Heart left ventricle (tissue), 16 donors: Measurements from ENCODE around the gene PROP1. TPM values are rescaled to one million over a fixed set of nuclear protein-coding genes. Genes with fewer than 3 reads are reported as not detected.
"Not testable (repeated sequence)": the region's sequence is repeated elsewhere in the genome, so short reads cannot be mapped to it uniquely, and the experiment has no call there.

Source experiments
- ATAC-seq, 4 donors: fragments of 200-7000 bp; cut with Tn5 transposase; one replicate each; pipeline ENCODE4 v1.9.1; 2020 to 2022; ENCODE audit warnings: moderate library complexity in 4 of 4, mild to moderate bottlenecking in 3 of 4, moderate number of reproducible peaks in 1 of 4
- DNase-seq, 5 donors: peaks; one replicate each; pipeline ENCODE4 v3.0.0-alpha.2; 2020
- H3K27ac ChIP-seq, 12 donors: fragments of 200-600 bp; sonication (generic) in 4 of 12; one replicate each; pipeline versions ENCODE4 v1.5.0 to v1.8.0; 2016 to 2022; ENCODE audit warnings: mild to moderate bottlenecking in 2 of 12
- H3K27me3 ChIP-seq, 9 donors: fragments of 200-600 bp; sonication (generic) in 2 of 9; one replicate each; pipeline versions ENCODE4 v1.5.1 to v1.8.0; 2016 to 2022; ENCODE audit warnings: mild to moderate bottlenecking in 3 of 9
- H3K36me3 ChIP-seq, 9 donors: fragments of 200-600 bp; sonication (generic) in 2 of 9; one replicate each; pipeline versions ENCODE4 v1.5.0 to v1.8.0; 2018 to 2022; ENCODE audit warnings: mild to moderate bottlenecking in 2 of 9
- H3K4me1 ChIP-seq, 12 donors: fragments of 200-600 bp; sonication (generic) in 4 of 12; one replicate each; pipeline versions ENCODE4 v1.5.0 to v1.8.0; 2016 to 2022; ENCODE audit warnings: mild to moderate bottlenecking in 3 of 12
- H3K4me3 ChIP-seq, 12 donors: fragments of 200-600 bp; sonication (generic) in 4 of 12; one replicate each; pipeline versions ENCODE4 v1.5.0 to v1.8.0; 2017 to 2022; ENCODE audit warnings: mild to moderate bottlenecking in 9 of 12, moderate library complexity in 4 of 12
- H3K9me3 ChIP-seq, 12 donors: fragments of 200-600 bp; sonication (generic) in 4 of 12; one replicate each; pipeline versions ENCODE4 v1.5.0 to v1.8.0; 2016 to 2022; ENCODE audit warnings: mild to moderate bottlenecking in 1 of 12
- CTCF ChIP-seq, 12 donors: fragments of 200-600 bp; sonication (generic) in 4 of 12; IDR thresholded peaks; one replicate each; pipeline versions ENCODE4 v1.5.0 to v1.8.0; 2018 to 2022; ENCODE audit warnings: antibody characterized with exemption in 12 of 12, mild to moderate bottlenecking in 5 of 12
- POLR2A ChIP-seq, 2 donors: fragments of 450-650 bp; IDR thresholded peaks; one replicate each; pipeline ENCODE4 v1.6.1; 2017; ENCODE audit warnings: antibody characterized with exemption in 2 of 2, mild to moderate bottlenecking in 2 of 2, moderate library complexity in 2 of 2
- WGBS, 4 donors: extraction: QIAGEN DNeasy Blood & Tissue Kit in 2 of 4; methylation state at CpG; one replicate each; pipeline versions ENCODE4 v1.1.5 to v1.1.7; 2013 to 2018; 5-methylcytosine and 5-hydroxymethylcytosine counted together
- intact Hi-C, 10 donors: fragments of 100-400 bp; cut with DNase I; formaldehyde crosslinking; loops; one replicate each; pipeline versions ENCODE4 v1.11.1 to v1.14.2; 2022
- polyA plus RNA-seq, 2 donors: library from polyadenylated mRNA; stranded (reverse); fragments of 200-250 nt; gene quantifications; one replicate each; pipeline ENCODE4 v1.2.3, GENCODE V29; 2013
- total RNA-seq, 9 donors: library from RNA; depleted of rRNA in 2 of 9; stranded (reverse); fragments of >200 nt in 2 of 9; fragmentation: NEBNext Ultra II Directional in 3 of 9; extraction: Animal tissue kit (Norgen Biotek cat#: 25700) in 3 of 9; gene quantifications; one replicate each; pipeline versions ENCODE4 v1.1.0 to v1.2.4, GENCODE V29; 2016 to 2023
- donor health status: ischemic (EF 13 %, LVEDD 7.1; RV severe dilation, severe dysfunction).
- donor health status: healthy with polysubstance abuse.
- donor health status: DM: no; HTN: yes; CAD: no.
- donor health status: DM: no; HTN: no; CAD: no.
- donor health status: ischemic (EF 25% LVEDD 6.9; RV normal size, moderate dysfunction).
- donor health status: ischemic (EF 25% LVEDD 5.7; RV mildly dilated, moderate dysfunction).
- donor health status: healthy.
- donor health status: DM: yes; HTN: yes; CAD: no.
- donor health status: ischemic (EF 35%, LVEDD 5.7; RV mildly dilated, moderate dysfunction).
- donor health status: nonischemic (EF 11% LVEDD 7.7; RV severe dilation, severe dysfunction).
- donor health status: DM: yes; HTN: yes; CAD: no.
- donor health status: PGD.
- donor health status: ischemic (EF 29% LVEDD 5.4; RV normal size, mild dysfunction).
- donor health status: nonischemic (EF 23%, LVEDD 6.1; RV moderate dilation, normal function).

PROP1 gene
- total and polyA plus RNA-seq, 11 donors, result not detected

- Histone ChIP-seq H3K36me3 (no peaks in the 10 kb centered on the region), H3K4me3 (no peak overlapping the region), H3K9me3 (no peaks in the 10 kb centered on the region), H3K27ac (no peak overlapping the region), H3K27me3 (no peaks in the 10 kb centered on the region), H3K4me1 (no peaks in the 10 kb centered on the region)
- TF ChIP-seq POLR2A (IDR thresholded peaks at IDR 0.05), result no peak
- TF ChIP-seq CTCF (IDR thresholded peaks at IDR 0.05), result no peak
- ATAC-seq, result no peak
- no peak for DNase-seq
- intact Hi-C loops, result no loop called here
- WGBS, 4 donors, result 86 to 93% (median 91%) methylated on average over 14 of the region's 14 CpGs
Measured at GRCh38 chr5:177963966-177964365, 32.1 kb downstream of the PROP1 start.

- no peaks in the 10 kb centered on the region for H3K27me3 ChIP-seq
- intact Hi-C loops, result loop anchor here in 2 of 10 donors (10.0 kb wide), 1 partner anchor 1555 kb away; no protein-coding TSS in a partner anchor
- no peak for TF ChIP-seq CTCF (IDR thresholded peaks at IDR 0.05)
- TF ChIP-seq POLR2A (IDR thresholded peaks at IDR 0.05), result no peak
- ATAC-seq, result no peak
- no peaks in the 10 kb centered on the region for H3K9me3 ChIP-seq
- no peaks in the 10 kb centered on the region for H3K36me3 ChIP-seq
- 77 to 81% (median 78%) methylated on average over 9 of the region's 9 CpGs for WGBS, 4 donors
- H3K27ac ChIP-seq, result no peak overlapping the region
- no peak for DNase-seq
- no peak overlapping the region for H3K4me3 ChIP-seq
- no peaks in the 10 kb centered on the region for H3K4me1 ChIP-seq
Measured at GRCh38 chr5:177959315-177959714, 36.7 kb downstream of the PROP1 start.

GRCh38 chr5:177958696-177959095 is 37.3 kb downstream of the PROP1 start:
- 66 to 79% (median 71%) methylated on average over 14 to 17 of the region's 17 CpGs for WGBS, 4 donors
- intact Hi-C loops, result loop anchor here in 2 of 10 donors (10.0 kb wide), 1 partner anchor 1556 kb away; no protein-coding TSS in a partner anchor
- ATAC-seq (no peak), DNase-seq (no peak)
- Histone ChIP-seq H3K27ac (no peak overlapping the region), H3K9me3 (no peaks in the 10 kb centered on the region), H3K27me3 (no peaks in the 10 kb centered on the region), H3K4me3 (no peak overlapping the region), H3K4me1 (no peaks in the 10 kb centered on the region), H3K36me3 (no peaks in the 10 kb centered on the region)
- TF ChIP-seq CTCF (IDR thresholded peaks at IDR 0.05) (no peak), POLR2A (IDR thresholded peaks at IDR 0.05) (no peak)

- no peak for ATAC-seq
- no peak overlapping the region for H3K27ac ChIP-seq
- no peak overlapping the region for H3K4me3 ChIP-seq
- DNase-seq, result no peak
- no peaks in the 10 kb centered on the region for H3K27me3 ChIP-seq
- H3K9me3 ChIP-seq, result no peaks in the 10 kb centered on the region
- 76 to 91% (median 82%) methylated on average over 7 of the region's 7 CpGs for WGBS, 4 donors
- no peaks in the 10 kb centered on the region for H3K4me1 ChIP-seq
- TF ChIP-seq CTCF (IDR thresholded peaks at IDR 0.05), result no peak
- TF ChIP-seq POLR2A (IDR thresholded peaks at IDR 0.05), result no peak
- intact Hi-C loops, result loop anchor here in 3 of 10 donors (2.0 to 10.0 kb wide), 2 partner anchors 44 to 1558 kb away; no protein-coding TSS in a partner anchor
- no peaks in the 10 kb centered on the region for H3K36me3 ChIP-seq
Measured at GRCh38 chr5:177957241-177957640, 38.8 kb downstream of the PROP1 start.

GRCh38 chr5:177953101-177953500 is 42.9 kb downstream of the PROP1 start:
- H3K4me3 ChIP-seq, DNase-seq, ATAC-seq, H3K27ac ChIP-seq, H3K27me3 ChIP-seq, H3K36me3 ChIP-seq, H3K9me3 ChIP-seq, H3K4me1 ChIP-seq: not testable (repeated sequence)
- 87 to 96% (median 94%) methylated on average over 9 to 11 of the region's 11 CpGs for WGBS, 4 donors
- intact Hi-C loops, result loop anchor here in 2 of 10 donors (10.0 kb wide), 1 partner anchor 1562 kb away; no protein-coding TSS in a partner anchor

GRCh38 chr5:177949656-177950055 is 46.4 kb downstream of the PROP1 start:
- not testable (repeated sequence) for H3K4me1 ChIP-seq, ATAC-seq, H3K9me3 ChIP-seq, H3K4me3 ChIP-seq, H3K27ac ChIP-seq, DNase-seq, H3K27me3 ChIP-seq, H3K36me3 ChIP-seq
- 68 to 88% (median 74%) methylated on average over 2 to 8 of the region's 10 CpGs for WGBS, 4 donors
- intact Hi-C loops, result loop anchor here in 2 of 10 donors (10.0 kb wide), 1 partner anchor 1565 kb away; no protein-coding TSS in a partner anchor

- WGBS, 4 donors, result 51 to 83% methylated on average over 12 to 13 of the region's 17 CpGs; no CpG with 5 or more reads in 2 of the 4 donors
- DNase-seq, ATAC-seq, H3K9me3 ChIP-seq, H3K4me1 ChIP-seq, H3K4me3 ChIP-seq, H3K36me3 ChIP-seq, H3K27ac ChIP-seq, H3K27me3 ChIP-seq, intact Hi-C loops: not testable (repeated sequence)
Measured at GRCh38 chr5:177949065-177949464, 47.0 kb downstream of the PROP1 start.
